DMS 273 (cell line): Measurements from ENCODE around the gene MAGI1.
A peak's percentile ranks its signal among the peaks of the same experiment; 100 is the strongest.
"Not testable (repeated sequence)": the region's sequence is repeated elsewhere in the genome, so short reads cannot be mapped to it uniquely, and the experiment has no call there.

Experiments used
- DNase-seq: peaks from one replicate; lab custom pipeline; 2025; ENCODE audit not compliant: unreplicated experiment; lab: John Stamatoyannopoulos, UW

The MAGI1 gene

DNA sequence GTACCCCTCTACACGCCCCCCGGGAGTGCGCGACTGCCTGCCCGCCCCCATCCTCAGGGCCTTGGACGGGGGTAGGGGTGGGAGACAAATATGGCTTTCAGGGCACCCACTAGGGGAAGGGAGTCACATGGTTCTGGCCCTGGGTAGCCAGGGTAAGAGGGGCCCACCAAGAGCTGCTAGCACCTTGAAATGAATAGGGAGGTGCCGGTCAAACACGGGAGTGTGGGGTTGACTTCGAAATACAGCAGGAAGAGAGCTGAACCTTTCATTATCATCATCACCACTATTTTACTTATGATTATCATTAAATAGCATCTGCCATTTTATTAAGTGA is 489.1 kb downstream of the MAGI1 start:
- no peak for DNase-seq

DNA sequence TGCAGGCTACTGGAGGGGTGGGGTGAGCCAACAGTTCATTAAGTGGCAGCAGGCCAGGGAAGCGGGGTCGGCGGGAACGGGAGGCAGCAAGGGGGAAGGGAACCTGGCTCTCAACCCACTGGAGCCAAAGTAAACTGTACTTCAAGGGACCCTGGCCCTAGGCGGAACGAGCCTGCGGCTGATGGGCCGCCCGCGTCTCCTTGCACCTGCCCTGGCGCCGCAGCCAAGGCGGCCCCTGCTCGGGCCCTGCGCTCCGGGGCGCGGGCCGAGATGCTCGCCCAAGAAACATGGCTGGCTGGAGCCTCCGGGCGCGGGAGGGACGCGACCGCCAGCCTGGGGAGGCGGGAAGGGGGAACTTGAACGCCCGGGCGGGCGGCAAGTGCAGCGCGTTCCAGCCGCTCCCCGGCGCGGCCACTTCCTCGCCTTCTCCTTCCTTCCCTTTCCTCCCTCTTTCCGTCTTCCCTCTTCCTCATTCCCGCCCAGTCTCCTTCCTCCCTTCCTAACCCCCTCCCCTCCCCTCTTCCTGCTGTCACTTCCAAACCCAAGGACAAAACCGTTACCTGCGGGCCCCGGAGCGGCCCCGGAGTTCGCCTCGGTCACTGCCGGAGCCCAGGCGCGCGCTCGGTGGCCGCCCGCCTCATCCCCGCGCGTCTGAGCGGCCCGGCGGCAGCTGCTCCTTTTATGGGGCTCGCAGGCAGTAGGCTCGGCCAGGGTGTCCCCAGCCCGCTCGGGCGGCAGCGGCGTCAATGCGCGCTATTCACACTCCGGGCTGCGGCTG is 489.7 kb downstream of the MAGI1 start:
- DNase-seq: peak; percentile 81

DNA sequence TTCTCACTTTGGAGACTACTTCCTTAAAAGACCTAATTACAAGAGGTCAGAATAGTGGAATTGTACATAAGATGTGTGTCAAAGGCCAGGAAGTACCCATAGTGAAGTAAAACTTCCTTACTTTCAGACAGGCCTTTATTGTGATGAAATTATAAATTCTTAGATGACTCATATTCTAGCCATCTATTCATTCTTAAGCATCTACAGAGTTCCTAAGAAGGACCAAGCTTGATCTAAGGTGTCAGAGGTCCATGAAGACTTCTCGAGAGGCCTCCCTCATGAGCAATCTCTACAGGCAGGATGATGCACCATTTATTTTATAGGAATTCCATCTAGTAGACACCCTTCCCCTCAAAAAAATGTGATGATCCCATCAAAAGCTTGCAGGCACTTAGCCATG is 493.3 kb downstream of the MAGI1 start:
- no peak for DNase-seq

DNA sequence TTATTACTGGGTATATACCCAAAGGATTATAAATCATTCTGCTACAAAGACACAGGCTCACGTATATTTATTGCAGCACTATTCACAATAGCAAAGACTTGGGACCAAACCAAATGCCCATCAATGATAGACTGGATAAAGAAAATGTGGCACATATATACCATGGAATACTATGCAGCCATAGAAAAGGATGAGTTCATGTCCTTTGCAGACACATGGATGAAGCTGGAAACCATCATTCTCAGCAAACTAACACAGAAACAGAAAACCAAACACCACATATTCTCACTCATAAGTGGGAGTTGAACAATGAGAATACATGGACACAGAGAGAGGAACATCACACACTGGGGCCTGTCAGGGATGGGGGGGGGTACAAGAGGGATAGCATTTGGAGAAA is 495.3 kb downstream of the MAGI1 start:
- DNase-seq: not testable (repeated sequence)

DNA sequence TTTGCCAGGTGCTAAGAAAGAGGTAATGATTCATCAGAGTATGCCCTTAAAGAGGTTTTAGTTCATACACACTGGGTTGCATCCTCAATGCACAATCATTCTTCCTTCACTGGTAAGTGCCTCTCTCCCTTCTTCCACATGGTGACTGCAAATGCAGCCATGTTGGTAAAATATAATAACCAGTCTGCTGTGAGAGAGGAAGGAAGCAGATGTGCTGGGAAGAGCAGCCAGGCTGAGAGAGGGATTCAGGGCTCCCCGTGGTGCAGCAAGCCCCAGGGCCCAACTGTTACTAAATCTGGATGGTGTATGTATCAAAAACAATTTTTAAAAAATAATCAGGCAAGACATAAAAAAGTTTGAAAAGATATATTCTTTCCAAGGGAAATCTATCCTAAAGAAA is 498.1 kb downstream of the MAGI1 start:
- DNase-seq: peak; percentile 85

DNA sequence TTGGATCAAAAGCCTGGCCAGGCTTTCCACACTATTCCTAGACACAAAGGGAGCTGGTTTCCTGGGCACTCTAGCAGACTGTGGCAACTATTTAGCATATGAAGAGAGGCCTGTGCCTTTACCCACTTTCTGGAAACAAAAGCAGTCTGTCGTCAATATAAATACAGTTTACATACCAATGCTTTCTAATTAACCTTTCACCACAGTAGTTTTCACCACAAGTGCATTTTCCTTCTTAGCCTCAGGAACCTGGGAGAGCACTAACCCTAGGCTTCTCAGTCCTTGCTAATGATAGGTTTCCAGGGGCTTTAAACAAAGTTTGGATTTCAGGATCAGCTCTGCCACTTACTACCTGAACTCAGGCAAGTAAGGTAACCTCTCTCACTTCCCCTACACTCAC is 499.1 kb downstream of the MAGI1 start:
- DNase-seq: peak; percentile 31

DNA sequence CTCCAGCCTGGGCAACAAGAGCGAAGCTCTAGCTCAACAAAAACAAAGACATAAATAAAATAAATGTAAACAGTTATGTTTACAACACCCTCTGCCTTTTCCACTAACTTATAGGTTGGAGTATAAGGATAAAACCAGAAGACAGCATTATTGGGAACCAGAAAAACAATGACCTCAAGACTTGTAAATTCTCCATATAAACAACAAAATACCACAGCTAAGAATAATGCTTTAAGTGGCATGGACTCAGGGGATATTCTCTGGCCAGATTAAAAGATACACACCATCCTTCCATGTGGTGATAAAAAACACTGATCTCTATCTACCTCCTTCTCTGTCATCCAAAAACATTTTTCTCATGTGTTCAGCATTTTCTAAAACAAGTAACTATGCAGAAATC is 500.6 kb downstream of the MAGI1 start:
- no peak for DNase-seq

DNA sequence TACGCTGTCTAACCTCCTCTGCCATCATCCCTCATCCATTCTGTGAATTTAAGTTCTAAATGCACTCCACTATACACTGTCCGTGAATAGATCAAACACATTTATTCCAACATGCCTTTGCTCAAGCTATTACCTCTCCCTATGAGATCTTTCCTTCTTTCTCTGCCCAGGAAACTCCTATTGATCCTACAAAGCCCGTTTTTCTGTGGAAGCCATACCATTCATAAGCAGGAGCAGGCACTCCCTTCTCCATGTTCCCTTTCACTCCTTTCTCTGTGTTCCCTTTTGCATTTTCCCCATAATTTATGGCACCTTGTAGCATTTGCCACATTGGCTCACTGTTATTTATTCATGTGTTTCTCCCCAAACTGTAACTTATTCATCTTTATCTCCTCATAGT is 501.6 kb downstream of the MAGI1 start:
- DNase-seq: no peak

DNA sequence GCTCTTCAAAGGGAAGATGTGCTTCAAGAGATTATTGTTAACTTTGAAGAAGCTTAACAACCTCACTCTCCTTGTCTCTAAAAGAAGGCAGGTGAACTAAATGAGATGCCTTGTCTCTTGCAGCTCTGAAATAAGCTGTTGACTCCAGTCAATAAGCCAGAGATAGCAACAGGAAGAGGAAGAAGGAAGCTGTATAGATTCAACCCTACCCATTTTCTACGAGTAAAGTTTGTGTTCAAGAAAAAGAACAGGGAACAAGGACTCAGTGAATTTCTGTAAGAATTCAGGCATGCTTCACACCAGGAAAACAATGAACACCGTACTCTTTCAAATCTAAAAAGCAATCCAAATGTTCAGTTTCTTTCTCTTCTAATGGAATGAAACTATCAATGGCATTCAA is 503.5 kb downstream of the MAGI1 start:
- DNase-seq: no peak

DNA sequence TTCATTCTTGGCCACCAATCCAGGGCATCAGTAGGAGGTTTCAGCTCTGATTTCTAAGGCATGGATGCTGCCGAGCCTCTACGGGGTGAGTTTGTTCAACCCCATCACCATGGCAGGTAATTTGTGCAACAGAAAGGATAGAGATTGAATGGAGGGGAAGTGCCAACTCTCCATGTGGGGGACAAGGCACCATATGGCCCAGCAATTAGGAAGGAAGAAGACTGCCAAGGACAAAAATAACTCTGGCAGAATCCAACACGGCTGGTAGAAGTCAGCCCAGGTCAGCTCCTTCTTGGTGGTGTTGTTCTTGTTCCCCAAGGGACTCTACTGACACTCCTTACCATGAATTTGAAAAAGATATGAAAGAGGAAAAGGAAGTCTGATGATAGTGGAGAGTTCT is 503.9 kb downstream of the MAGI1 start:
- peak; percentile 91 for DNase-seq

DNA sequence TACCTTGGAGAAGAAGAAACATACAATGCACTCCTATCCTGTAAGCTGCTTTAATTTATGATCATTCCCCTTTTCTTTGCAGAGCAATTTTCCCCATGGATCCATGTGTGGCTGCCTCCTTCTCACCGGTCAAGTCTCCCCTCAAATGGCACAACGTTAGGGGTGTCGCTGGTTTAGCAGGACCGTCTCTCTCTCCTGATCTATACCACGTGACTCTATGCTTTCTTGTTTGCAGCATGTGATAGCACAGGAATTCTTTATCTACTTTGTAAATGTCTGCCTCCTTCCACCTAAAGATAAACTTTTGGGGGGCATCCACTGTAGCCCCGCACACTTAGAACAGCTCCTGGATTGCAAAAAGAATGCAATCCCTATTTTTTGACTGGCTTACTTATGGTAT is 506.0 kb downstream of the MAGI1 start:
- DNase-seq: no peak

DNA sequence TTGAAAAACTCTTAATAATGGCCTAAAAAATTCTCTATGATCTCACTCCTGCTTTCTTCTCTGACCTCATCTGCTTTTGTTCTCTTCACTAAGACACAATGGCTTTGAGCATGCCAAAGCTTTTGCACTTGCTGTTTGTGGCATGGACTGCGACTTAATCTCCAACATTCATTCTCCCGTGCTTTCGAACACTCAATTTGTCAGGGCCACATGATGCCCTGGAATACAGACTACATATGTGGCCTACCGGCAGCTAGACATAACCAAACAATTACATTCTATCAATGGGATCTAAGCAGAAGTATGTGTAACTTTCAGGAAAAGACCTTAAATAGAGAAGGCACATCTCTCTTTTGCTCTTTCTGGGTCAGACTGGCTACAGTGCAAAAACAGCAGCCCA is 506.5 kb downstream of the MAGI1 start:
- DNase-seq: no peak

DNA sequence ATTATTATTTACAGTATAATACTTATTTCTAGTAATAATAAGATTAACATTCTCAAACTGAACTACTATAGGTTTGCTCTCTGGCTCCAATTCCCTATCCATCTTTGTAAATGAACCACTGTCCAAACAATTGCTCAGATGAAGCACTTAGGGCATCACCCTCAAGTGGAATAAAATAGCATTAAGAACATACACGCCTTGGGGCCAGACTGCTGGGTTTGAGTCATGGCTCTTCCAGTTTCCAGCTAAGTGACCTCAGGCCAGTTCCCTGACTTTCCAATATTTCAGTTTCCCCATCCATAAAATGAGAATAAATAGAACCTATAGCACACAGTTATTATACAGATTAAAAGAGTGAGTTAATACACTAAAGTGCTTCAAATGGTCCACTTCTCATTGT is 507.2 kb downstream of the MAGI1 start:
- no peak for DNase-seq

DNA sequence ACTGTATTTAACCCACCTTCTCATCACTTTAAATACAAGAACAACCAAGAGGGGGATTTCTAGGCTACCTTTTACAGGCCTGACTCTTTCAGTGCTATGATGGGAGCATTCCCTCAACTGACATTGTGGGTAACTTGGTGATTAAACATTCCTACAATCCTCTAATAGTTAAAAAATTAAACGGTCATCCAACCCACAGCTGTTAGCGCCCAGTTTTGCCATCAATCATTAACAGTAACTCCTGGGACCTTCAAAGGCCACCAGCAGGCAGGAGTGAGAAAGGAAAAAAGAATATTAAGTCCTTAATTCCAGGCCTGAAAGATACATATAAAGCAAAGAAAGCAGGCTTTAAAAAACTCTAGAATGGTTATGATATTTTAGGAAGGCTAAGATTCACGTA is 512.1 kb downstream of the MAGI1 start:
- no peak for DNase-seq

DNA sequence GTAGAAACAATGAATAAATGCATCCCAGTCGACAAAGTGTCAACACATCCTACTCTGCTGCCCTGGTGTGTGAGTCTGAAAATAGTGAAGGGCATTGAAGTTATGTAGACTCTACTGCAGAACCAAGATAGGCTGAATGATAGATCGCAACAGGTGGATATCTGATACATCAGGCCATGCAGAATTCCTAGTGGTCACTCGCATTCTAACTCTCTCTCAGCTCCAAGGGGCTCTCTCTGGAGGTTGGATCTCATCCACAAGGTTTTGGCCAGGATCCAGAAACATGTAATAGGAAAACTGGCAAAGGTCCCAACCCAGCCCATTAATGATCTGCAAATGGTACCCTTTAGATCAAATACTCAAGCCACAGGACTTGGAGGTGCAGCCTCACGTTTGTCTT is 514.1 kb downstream of the MAGI1 start:
- peak; percentile 33 for DNase-seq

DNA sequence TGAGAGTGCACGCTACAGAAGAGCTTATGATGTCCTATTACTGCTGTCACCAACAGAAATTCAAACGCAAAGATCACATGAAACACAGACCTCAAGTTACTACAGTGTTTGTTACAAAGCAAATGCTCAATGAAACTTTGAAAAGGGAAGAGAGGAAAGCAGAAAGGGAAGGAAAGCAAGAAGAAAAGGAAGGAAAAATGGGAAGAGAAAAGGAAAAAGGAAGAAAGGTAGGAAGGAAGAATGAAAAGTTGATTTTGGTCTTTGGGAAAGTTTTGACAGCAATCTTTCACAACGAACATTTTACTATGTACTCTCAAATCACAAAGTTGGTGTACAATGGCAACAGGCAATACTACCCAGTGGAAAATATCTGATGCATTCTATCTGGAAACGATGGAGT is 514.8 kb downstream of the MAGI1 start:
- no peak for DNase-seq

DNA sequence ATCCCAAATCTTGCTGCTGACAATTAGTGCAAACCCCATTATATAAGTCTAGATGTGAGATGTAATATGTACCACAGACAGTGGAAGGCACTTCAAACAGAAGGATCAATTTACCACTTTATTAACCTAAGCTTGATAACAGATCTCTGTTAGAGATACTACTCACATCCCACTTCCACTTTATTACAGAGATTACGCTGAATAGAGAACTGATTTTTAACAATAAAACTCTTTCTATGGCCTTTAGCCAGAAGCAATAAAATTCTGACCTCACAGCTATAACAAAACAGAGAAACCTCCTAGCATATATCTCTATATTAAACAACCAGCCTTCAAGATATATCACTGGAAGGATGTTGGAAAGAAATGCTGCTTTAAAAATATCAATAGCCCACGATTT is 517.7 kb downstream of the MAGI1 start:
- no peak for DNase-seq

DNA sequence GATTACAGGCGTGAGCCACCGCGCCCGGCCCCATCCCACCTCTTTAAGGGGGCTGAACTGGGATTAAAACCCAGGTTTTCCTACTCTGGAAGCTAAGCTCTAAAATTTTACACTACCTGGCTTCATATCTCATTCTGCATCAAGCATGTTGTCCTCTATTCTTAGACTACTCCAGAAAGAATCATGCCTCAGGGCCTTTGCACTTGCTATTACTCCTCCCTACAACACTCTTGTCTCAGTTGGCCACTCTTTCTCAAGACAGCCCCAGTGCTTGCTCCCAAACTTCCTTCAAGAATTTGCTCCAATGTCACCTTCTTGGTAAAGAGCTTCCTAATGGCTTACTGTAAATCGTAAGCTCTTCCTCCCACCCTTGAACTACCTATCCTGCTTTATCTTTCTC is 521.7 kb downstream of the MAGI1 start:
- no peak for DNase-seq

DNA sequence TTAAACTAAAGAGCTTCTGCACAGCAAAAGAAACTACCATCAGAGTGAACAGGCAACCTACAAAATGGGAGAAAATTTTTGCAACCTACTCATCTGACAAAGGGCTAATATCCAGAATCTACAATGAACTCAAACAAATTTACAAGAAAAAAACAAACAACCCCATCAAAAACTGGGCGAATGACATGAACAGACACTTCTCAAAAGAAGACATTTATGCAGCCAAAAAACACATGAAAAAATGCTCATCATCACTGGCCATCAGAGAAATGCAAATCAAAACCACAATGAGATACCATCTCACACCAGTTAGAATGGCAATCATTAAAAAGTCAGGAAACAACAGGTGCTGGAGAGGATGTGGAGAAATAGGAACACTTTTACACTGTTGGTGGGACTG is 524.4 kb downstream of the MAGI1 start:
- DNase-seq: not testable (repeated sequence)

DNA sequence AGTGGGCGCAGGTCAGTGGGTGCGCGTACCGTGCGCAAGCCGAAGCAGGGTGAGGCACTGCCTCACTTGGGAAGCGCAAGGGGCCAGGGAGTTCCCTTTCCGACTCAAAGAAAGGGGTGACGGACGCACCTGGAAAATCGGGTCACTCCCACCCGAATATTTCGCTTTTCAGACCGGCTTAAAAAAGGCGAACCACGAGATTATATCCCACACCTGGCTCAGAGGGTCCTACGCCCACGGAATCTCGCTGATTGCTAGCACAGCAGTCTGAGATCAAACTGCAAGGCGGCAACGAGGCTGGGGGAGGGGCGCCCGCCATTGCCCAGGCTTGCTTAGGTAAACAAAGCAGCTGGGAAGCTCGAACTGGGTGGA is 529.3 kb downstream of the MAGI1 start:
- not testable (repeated sequence) for DNase-seq

DNA sequence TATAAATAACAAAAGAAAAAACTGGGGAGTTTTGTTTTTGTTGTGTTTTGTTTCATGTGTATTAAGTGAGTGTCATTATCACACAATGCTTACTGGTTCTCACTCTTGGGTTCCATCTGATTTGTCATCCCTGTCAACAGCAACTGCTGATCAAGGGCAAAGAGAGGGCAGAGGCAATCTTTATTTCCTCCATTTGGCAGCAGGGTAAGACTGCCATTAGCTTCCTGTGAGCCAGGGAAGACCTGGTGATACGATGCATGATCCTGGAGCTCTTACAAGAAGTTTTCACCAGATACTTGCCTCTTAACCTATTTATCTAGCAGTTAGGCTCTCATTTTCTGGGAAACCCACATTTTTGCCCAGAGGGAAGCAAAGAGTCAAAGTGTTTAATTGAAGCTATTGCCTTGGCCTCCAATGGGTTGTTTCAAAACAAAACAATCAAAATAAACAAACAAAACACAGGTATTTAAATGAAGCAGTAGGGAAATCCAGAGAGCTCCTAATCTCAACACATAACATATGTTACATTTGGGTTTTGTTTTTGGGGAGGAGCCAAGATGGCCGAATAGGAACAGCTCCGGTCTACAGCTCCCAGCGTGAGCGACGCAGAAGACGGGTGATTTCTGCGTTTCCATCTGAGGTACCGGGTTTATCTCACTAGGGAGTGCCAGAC is 529.8 kb downstream of the MAGI1 start:
- no peak for DNase-seq

DNA sequence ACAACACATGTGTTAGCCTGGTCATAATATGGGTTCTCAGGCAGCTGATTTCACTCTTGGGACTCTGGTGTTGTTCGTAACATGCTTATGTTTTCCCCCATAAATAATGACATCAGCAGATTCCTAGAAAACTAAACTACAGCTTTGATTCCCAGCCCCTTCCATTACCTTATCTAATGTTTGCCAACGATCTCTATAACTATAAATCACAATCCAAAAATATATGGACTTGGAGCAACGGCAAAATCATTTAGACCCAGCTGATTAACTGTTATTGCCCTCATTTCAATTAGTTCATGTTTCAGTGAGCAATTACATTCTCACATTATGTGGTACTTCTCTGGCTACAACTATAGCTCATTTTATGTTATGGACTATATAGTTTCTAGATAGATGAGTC is 531.3 kb downstream of the MAGI1 start:
- DNase-seq: no peak

DNA sequence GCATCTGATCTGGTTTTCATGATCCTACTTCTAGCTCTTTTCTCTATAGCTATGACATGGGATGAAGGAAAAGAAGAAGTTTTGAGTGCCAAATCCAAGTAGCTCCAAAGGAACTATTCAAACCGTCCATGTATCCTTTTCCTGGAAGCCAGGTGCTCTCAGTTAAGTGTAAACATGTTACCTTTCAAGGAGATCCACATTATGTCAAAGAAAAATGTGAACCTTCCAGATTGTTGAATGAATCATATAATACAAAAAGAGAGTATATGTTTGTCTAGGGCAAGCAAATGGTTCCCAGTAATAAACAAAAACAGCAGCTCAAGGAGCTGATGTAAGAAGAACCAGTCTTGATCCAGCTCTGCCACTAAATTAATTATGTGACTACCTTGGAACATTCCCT is 534.9 kb downstream of the MAGI1 start:
- DNase-seq: no peak
